OCI-LY1 (cell line): Measurements from ENCODE around the gene TRIM5.

Experiments used
- H2AFZ ChIP-seq: fragments of 200-600 bp; sonication (generic), shearing (Covaris generic); 2 replicates; pipeline ENCODE4 v1.6.0; 2014; ENCODE audit warnings: antibody characterized with exemption, mild to moderate bottlenecking, low read length
- H3F3A ChIP-seq: fragments of 200-600 bp; sonication (generic), shearing (Covaris generic); 2 replicates; pipeline ENCODE4 v1.6.0; 2014; ENCODE audit warnings: mild to moderate bottlenecking, antibody characterized with exemption, low read length, moderate library complexity; ENCODE audit not compliant: insufficient read depth
- H3K27ac ChIP-seq: fragments of 200-600 bp; sonication (generic); 2 replicates; pipeline ENCODE4 v1.5.1; 2014; ENCODE audit warnings: low read length, mixed run types, mild to moderate bottlenecking, low read depth; ENCODE audit not compliant: poor library complexity, severe bottlenecking
- H3K27me3 ChIP-seq: fragments of 200-600 bp; sonication (generic); 2 replicates; pipeline ENCODE4 v1.6.0; 2014; ENCODE audit warnings: antibody characterized with exemption, mild to moderate bottlenecking, low read length, moderate library complexity; ENCODE audit not compliant: insufficient read depth
- H3K36me3 ChIP-seq: fragments of 200-600 bp; sonication (generic); 2 replicates; pipeline ENCODE4 v1.6.1; 2014; ENCODE audit warnings: mild to moderate bottlenecking, antibody characterized with exemption, low read length, moderate library complexity, mixed read lengths; ENCODE audit not compliant: insufficient read depth
- H3K4me1 ChIP-seq: fragments of 200-600 bp; sonication (generic); 2 replicates; pipeline ENCODE4 v1.5.1; 2014; ENCODE audit warnings: mild to moderate bottlenecking, low read length, moderate library complexity; ENCODE audit not compliant: insufficient read depth, severe bottlenecking
- H3K4me2 ChIP-seq: fragments of 200-600 bp; sonication (generic), shearing (Covaris generic); 2 replicates; pipeline ENCODE4 v1.6.1; 2014; ENCODE audit warnings: low read length
- H3K4me3 ChIP-seq: fragments of 200-600 bp; sonication (generic); 2 replicates; pipeline ENCODE4 v1.5.1; 2014; ENCODE audit warnings: low read length, low read depth, mild to moderate bottlenecking, mixed read lengths; ENCODE audit not compliant: poor library complexity, severe bottlenecking
- H3K79me2 ChIP-seq: fragments of 200-600 bp; shearing (Covaris generic); 2 replicates; pipeline ENCODE4 v1.6.1; 2016; ENCODE audit warnings: mixed run types, low read length, mixed read lengths; ENCODE audit not compliant: insufficient read depth
- H3K9ac ChIP-seq: fragments of 200-600 bp; sonication (generic), shearing (Covaris generic); 2 replicates; pipeline ENCODE4 v1.6.1; 2014; ENCODE audit warnings: mild to moderate bottlenecking, low read length, mixed read lengths
- H3K9me2 ChIP-seq: fragments of 200-600 bp; sonication (generic), shearing (Covaris generic); 2 replicates; pipeline ENCODE4 v1.6.1; 2014; ENCODE audit warnings: low read depth, mild to moderate bottlenecking, low read length, mixed read lengths
- H3K9me3 ChIP-seq: fragments of 200-600 bp; shearing (Covaris generic); 2 replicates; pipeline ENCODE4 v1.6.1; 2014; ENCODE audit warnings: low read length, mixed read lengths
- H4K20me1 ChIP-seq: fragments of 200-600 bp; sonication (generic), shearing (Covaris generic); 2 replicates; pipeline ENCODE4 v1.6.0; 2016; ENCODE audit warnings: mild to moderate bottlenecking, low read length; ENCODE audit not compliant: insufficient read depth
- CTCF ChIP-seq: fragments of 200-600 bp; sonication (generic), shearing (Covaris generic); IDR thresholded peaks from 2 replicates; pipeline ENCODE4 v1.5.1; 2017; ENCODE audit warnings: mild to moderate bottlenecking, antibody characterized with exemption, low read length, moderate library complexity, mixed read lengths
- EZH2 ChIP-seq: fragments of 200-600 bp; sonication (generic), shearing (Covaris generic); IDR thresholded peaks from 2 replicates; pipeline ENCODE4 v1.8.0; 2017; ENCODE audit warnings: borderline replicate concordance, mixed run types, mild to moderate bottlenecking, antibody characterized with exemption, low read length, moderate library complexity, mixed read lengths

Gene TRIM5

DNA sequence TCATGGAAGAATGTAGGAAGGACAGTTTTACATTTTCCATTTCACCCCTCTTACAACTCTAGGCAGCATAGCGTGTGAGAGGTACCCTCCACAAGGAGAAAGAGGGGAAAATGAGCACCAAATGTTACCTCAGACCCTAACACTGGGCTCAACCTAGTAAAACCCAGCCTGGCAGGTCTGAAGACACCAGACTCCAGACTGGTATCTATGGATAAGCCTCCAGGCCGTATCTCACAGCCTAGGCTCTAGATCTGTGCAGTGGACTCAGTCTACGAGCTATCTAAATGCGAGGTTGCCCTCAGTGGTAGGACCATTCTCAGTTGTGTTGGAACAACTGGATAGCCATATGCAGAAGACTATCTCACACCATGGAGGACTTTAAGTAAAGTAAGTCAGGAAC lies 10.5 kb downstream of the TRIM5 start:
- Histone ChIP-seq H3F3A (no peaks in the 10 kb centered on the region), H3K4me2 (no peak overlapping the region), H3K9me3 (no peaks in the 10 kb centered on the region), H3K4me3 (no peak overlapping the region), H4K20me1 (no peaks in the 10 kb centered on the region), H3K4me1 (no peaks in the 10 kb centered on the region), H3K9me2 (no peaks in the 10 kb centered on the region), H3K27ac (no peak overlapping the region), H3K27me3 (no peaks in the 10 kb centered on the region), H3K79me2 (no peaks in the 10 kb centered on the region), H2AFZ (no peak overlapping the region), H3K9ac (no peak overlapping the region), H3K36me3 (peaks cover 8% of the 10 kb centered on the region; the same call in 1 of the 2 replicates)
- TF ChIP-seq EZH2 (no peak), CTCF (no peak)

DNA sequence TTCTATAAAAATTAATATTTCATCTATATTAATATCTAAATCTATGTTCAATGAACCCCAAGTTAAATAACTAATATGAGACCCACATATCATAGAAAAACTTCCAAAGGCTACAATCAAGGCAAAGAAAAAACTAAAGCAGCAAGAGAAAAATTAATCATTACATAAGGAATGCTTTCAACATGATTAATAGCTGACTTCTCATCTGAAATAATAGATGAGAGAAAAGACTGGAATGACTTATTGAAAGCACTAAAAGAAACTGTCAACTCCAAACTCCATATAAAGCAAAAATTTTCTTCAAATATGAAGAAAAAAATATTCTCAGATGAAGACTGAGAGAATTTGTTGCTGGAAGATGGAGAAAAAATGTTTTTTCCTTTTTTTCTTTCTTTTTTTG lies 13.0 kb downstream of the TRIM5 start:
- no peaks in the 10 kb centered on the region for H3K4me1 ChIP-seq
- no peak overlapping the region for H3K27ac ChIP-seq
- H3K36me3 ChIP-seq: no peaks in the 10 kb centered on the region
- H3K27me3 ChIP-seq: no peaks in the 10 kb centered on the region
- no peak overlapping the region for H3K4me2 ChIP-seq
- H2AFZ ChIP-seq: no peak overlapping the region
- no peaks in the 10 kb centered on the region for H3K9me2 ChIP-seq
- TF ChIP-seq CTCF (no peak), EZH2 (no peak)
- no peaks in the 10 kb centered on the region for H4K20me1 ChIP-seq
- H3K9me3 ChIP-seq: no peaks in the 10 kb centered on the region
- H3F3A ChIP-seq: no peaks in the 10 kb centered on the region
- H3K9ac ChIP-seq: no peak overlapping the region
- H3K79me2 ChIP-seq: no peaks in the 10 kb centered on the region
- H3K4me3 ChIP-seq: no peak overlapping the region

- Histone ChIP-seq H3K27me3 (no peaks in the 10 kb centered on the region), H3K9ac (no peak overlapping the region), H3K4me1 (no peaks in the 10 kb centered on the region), H4K20me1 (no peaks in the 10 kb centered on the region), H3K9me2 (no peaks in the 10 kb centered on the region), H3K79me2 (no peaks in the 10 kb centered on the region), H2AFZ (no peak overlapping the region), H3K9me3 (no peaks in the 10 kb centered on the region), H3K36me3 (no peaks in the 10 kb centered on the region), H3F3A (no peaks in the 10 kb centered on the region), H3K27ac (no peak overlapping the region), H3K4me3 (no peak overlapping the region), H3K4me2 (no peak overlapping the region)
- no peak for TF ChIP-seq CTCF
- no peak for TF ChIP-seq EZH2
Measured at GRCh38 chr11:5666402-5666793, 18.5 kb downstream of the TRIM5 start.
